GM23248 (cell line): ENCODE data around the gene ACO2. TPM values are rescaled to one million over a fixed set of nuclear protein-coding genes. Genes with fewer than 3 reads are reported as not detected.
"Not testable (repeated sequence)": the region's sequence is repeated elsewhere in the genome, so short reads cannot be mapped to it uniquely, and the experiment has no call there.

Experiments used
- DNase-seq: peaks from one replicate; pipeline ENCODE4 v3.0.0-alpha.2; 2015
- H2AFZ ChIP-seq: fragments of 200-600 bp; sonication (generic); 2 replicates; pipeline ENCODE4 v1.6.1; 2016; ENCODE audit warnings: antibody characterized with exemption
- H3F3A ChIP-seq: fragments of 200-600 bp; sonication (generic); 2 replicates; pipeline ENCODE4 v1.6.1; 2016; ENCODE audit warnings: mild to moderate bottlenecking, antibody characterized with exemption, mixed run types; ENCODE audit not compliant: insufficient read depth
- H3K27ac ChIP-seq: fragments of 200-600 bp; sonication (generic); 2 replicates; pipeline ENCODE4 v1.5.1; 2016; ENCODE audit warnings: mild to moderate bottlenecking
- H3K27me3 ChIP-seq: fragments of 200-600 bp; sonication (generic); replicated peaks from 2 replicates; pipeline ENCODE4 v1.6.1; 2016; ENCODE audit warnings: mild to moderate bottlenecking; ENCODE audit not compliant: insufficient read depth
- H3K36me3 ChIP-seq: fragments of 200-600 bp; sonication (generic); 2 replicates; pipeline ENCODE4 v1.6.1; 2016; ENCODE audit warnings: low read depth, mild to moderate bottlenecking
- H3K4me1 ChIP-seq: fragments of 200-600 bp; sonication (generic); 2 replicates; pipeline ENCODE4 v1.6.1; 2016; ENCODE audit warnings: mild to moderate bottlenecking; ENCODE audit not compliant: insufficient read depth
- H3K4me2 ChIP-seq: fragments of 200-600 bp; sonication (generic); one replicate; pipeline ENCODE4 v1.6.1; 2016; ENCODE audit warnings: mild to moderate bottlenecking; ENCODE audit not compliant: unreplicated experiment
- H3K4me3 ChIP-seq: fragments of 200-600 bp; sonication (generic); 2 replicates; pipeline ENCODE4 v1.5.1; 2016; ENCODE audit warnings: mild to moderate bottlenecking
- H3K79me2 ChIP-seq: fragments of 200-600 bp; sonication (generic); 2 replicates; pipeline ENCODE4 v1.6.1; 2016; ENCODE audit warnings: mild to moderate bottlenecking; ENCODE audit not compliant: insufficient read depth
- H3K9ac ChIP-seq: fragments of 200-600 bp; sonication (generic); 2 replicates; pipeline ENCODE4 v1.6.1; 2016; ENCODE audit warnings: mild to moderate bottlenecking
- H3K9me2 ChIP-seq: fragments of 200-600 bp; sonication (generic); 2 replicates; pipeline ENCODE4 v1.6.1; 2016; ENCODE audit warnings: mixed run types, mild to moderate bottlenecking, moderate library complexity; ENCODE audit not compliant: insufficient read depth
- H3K9me3 ChIP-seq: fragments of 200-600 bp; sonication (generic); one replicate; pipeline ENCODE4 v1.6.1; 2017; ENCODE audit warnings: low read depth
- H4K20me1 ChIP-seq: fragments of 200-600 bp; sonication (generic); 2 replicates; pipeline ENCODE4 v1.6.0; 2016; ENCODE audit not compliant: insufficient read depth
- EZH2 ChIP-seq: fragments of 200-600 bp; sonication (generic); IDR thresholded peaks from 2 replicates; pipeline ENCODE4 v1.6.1; 2018; ENCODE audit warnings: antibody characterized with exemption, mild to moderate bottlenecking; ENCODE audit not compliant: insufficient read depth, poor library complexity, severe bottlenecking
- EZH2phosphoT487 ChIP-seq: fragments of 200-600 bp; sonication (generic); IDR thresholded peaks from 2 replicates; pipeline ENCODE4 v1.6.1; 2018; ENCODE audit warnings: antibody characterized with exemption, moderate library complexity, mild to moderate bottlenecking, low read depth; ENCODE audit not compliant: insufficient read depth
- WGBS, 2 experiments: methylation state at CpG; one replicate each; pipeline ENCODE4 v1.1.6; 2015 to 2017; ENCODE audit warnings: low lambda C conversion rate in 2 of 2, low coverage in 1 of 2; ENCODE audit errors: missing lambda C conversion rate in 2 of 2; 5-methylcytosine and 5-hydroxymethylcytosine counted together
- in situ Hi-C: fragments of 300-500 bp; cut with MboI; formaldehyde crosslinking; loops from 2 replicates; pipeline ENCODE4 v1.15.0; 2020
- polyA plus RNA-seq: library from polyadenylated mRNA; unstranded; fragments of >200 nt; fragmentation: Nextera tagmentation; extraction: Ambion mirVana; gene quantifications from 2 replicates; pipeline ENCODE4 v1.2.1, GENCODE V29; 2016
- total RNA-seq: library from RNA; depleted of rRNA; stranded (reverse); fragments of >200 nt; shearing (Covaris generic); gene quantifications from 2 replicates; pipeline ENCODE4 v1.2.3, GENCODE V29; 2014

Gene ACO2
- total and polyA plus RNA-seq, 2 experiments from 2014 or later = 41.5 to 68.7 TPM

DNA sequence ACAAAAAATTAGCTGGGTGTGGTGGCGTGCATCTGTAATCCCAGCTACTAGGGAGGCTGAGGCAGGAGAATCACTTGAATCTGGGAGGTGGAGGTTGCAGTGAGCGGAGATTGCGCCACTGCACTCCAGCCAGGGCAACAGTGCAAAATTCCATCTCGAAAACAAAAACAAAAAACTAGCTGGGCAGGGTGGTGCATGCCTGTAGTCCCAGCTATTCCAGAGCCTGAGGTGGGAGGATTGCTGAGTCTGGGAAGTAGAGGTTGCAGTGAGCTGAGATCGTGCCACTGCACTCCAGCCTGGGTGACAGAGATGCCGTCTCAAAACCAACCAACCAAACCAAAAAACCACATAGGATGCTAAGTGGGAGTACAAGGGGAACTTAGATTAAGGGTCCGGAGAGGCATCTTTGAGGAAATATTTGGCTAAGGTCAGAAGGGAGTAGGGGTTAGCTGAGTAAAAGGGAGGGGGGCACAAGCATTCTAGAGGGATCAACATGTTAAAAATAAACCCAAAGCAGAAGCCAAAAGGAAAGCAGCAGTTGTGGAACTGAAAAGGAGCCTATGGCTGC, 10.7 kb upstream of the ACO2 start:
- Histone ChIP-seq H3K4me3 (no peak overlapping the region), H3K9me2 (no peaks in the 10 kb centered on the region), H3K4me1 (no peaks in the 10 kb centered on the region), H3K9ac (no peak overlapping the region), H2AFZ (no peak overlapping the region), H3K9me3 (no peaks in the 10 kb centered on the region), H4K20me1 (no peaks in the 10 kb centered on the region), H3K27ac (no peak overlapping the region), H3K79me2 (peaks cover 18% of the 10 kb centered on the region), H3K4me2 (no peak overlapping the region), H3F3A (0 out of 2 replicates have a peak, but pooled peaks cover 3% of the 10 kb centered on the region), H3K27me3 (no peaks in the 10 kb centered on the region), H3K36me3 (peaks cover 17% of the 10 kb centered on the region; the same call in 1 of the 2 replicates)
- no peak for TF ChIP-seq EZH2phosphoT487
- no peak for TF ChIP-seq EZH2
- WGBS, 2 experiments = 90 to 92% methylated on average over 7 of the region's 7 CpGs
- in situ Hi-C loops = no loop called here
- DNase-seq = no peak

DNA sequence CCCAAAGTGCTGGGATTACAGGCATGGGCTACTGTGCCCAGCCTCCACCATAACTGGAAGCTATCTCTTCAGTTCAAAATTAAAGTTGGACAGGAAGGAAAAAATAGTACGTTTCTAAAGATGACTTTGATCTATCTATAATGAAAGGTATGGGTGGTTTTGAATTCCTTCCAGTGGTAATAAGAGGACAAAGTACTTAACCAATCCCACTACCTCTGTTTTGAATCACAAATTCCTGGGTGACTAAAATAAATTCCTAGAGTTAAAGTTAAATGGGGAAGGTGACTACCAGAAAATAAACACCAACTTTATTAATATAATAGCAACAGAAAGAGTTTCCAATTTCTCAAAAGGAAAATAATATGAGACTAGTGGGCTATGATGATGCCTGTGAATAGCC, 9.5 kb upstream of the ACO2 start:
- Histone ChIP-seq H4K20me1 (no peaks in the 10 kb centered on the region), H3K4me3 (no peak overlapping the region), H3K9me3 (no peaks in the 10 kb centered on the region), H3K27me3 (no peaks in the 10 kb centered on the region), H3K9me2 (no peaks in the 10 kb centered on the region), H3K4me2 (no peak overlapping the region), H3K4me1 (no peaks in the 10 kb centered on the region), H3F3A (0 out of 2 replicates have a peak, but pooled peaks cover 3% of the 10 kb centered on the region), H3K27ac (no peak overlapping the region), H3K79me2 (peaks cover 26% of the 10 kb centered on the region), H3K36me3 (peaks cover 26% of the 10 kb centered on the region; the same call in 1 of the 2 replicates), H3K9ac (no peak overlapping the region), H2AFZ (no peak overlapping the region)
- no peak for DNase-seq
- TF ChIP-seq EZH2phosphoT487 = no peak
- no peak for TF ChIP-seq EZH2
- in situ Hi-C loops = no loop called here
- WGBS, 2 experiments = 47 to 48% methylated on average over 1 of the region's 1 CpG

DNA sequence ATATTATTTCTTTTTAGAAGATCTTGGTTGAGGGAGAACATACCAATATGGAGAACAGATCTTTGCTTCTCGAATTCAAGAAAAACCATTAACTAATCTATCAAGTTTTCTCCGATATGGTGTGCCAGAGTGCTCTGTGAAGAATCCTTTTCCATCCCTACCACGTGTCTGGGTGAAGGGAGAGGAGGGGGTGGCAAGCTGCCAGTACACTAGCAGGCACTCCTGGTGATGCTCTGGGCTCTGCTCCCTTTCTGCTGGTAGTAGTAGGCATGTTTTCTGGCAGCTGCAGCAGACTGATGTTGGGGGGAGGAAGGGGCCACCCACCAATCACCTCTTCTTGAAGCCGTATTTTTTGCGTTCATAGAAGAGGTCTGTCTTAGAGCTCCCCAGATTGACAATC, 8.8 kb upstream of the ACO2 start:
- H3K27me3 ChIP-seq, H3K27ac ChIP-seq, DNase-seq, H3K4me2 ChIP-seq, H3F3A ChIP-seq, H4K20me1 ChIP-seq, H3K9ac ChIP-seq, in situ Hi-C loops, H2AFZ ChIP-seq, H3K9me2 ChIP-seq, H3K4me3 ChIP-seq, H3K4me1 ChIP-seq, H3K9me3 ChIP-seq: not testable (repeated sequence)
- Histone ChIP-seq H3K79me2 (peaks cover 33% of the 10 kb centered on the region), H3K36me3 (peaks cover 32% of the 10 kb centered on the region; the same call in 1 of the 2 replicates)
- WGBS, 2 experiments = 54 to 59% methylated on average over 5 of the region's 5 CpGs

DNA sequence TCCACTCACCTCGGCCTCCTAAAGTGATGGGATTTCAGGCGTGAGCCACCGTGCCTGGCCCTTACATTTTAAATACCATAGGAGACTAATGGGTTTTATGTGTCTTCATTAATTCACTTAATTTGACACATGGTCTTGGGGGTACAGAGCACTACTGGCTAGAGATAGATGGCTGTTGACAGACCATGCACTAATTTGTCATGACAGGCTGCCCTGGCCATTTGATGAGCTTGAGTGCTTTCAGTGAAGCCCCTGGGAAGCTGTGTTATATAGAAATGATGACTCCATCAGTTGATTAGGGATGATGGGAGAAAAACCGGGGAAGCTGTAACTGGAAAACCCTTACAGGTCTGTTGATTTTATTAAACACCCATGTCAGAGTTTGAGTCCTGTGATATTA, 7.0 kb upstream of the ACO2 start:
- Histone ChIP-seq H3K36me3 (peaks cover 46% of the 10 kb centered on the region), H3K79me2 (peaks cover 51% of the 10 kb centered on the region), H3K4me3 (no peak overlapping the region), H3F3A (0 out of 2 replicates have a peak, but pooled peaks cover 7% of the 10 kb centered on the region), H3K9me2 (no peaks in the 10 kb centered on the region), H3K9me3 (no peaks in the 10 kb centered on the region), H3K4me1 (no peaks in the 10 kb centered on the region), H3K9ac (no peak overlapping the region), H3K27me3 (no peaks in the 10 kb centered on the region), H4K20me1 (no peaks in the 10 kb centered on the region), H3K27ac (no peak overlapping the region), H3K4me2 (no peak overlapping the region), H2AFZ (no peak overlapping the region)
- in situ Hi-C loops = no loop called here
- 79 to 82% methylated on average over 4 of the region's 4 CpGs for WGBS, 2 experiments
- no peak for DNase-seq
- TF ChIP-seq EZH2phosphoT487 (no peak), EZH2 (no peak)
